ENCODE results near the gene RASL12. TPM values are rescaled to one million over a fixed set of nuclear protein-coding genes. Genes with fewer than 3 reads are reported as not detected.

RASL12 gene
- total RNA-seq, 1 donor from 2014 or later: 5.8 TPM

DNA sequence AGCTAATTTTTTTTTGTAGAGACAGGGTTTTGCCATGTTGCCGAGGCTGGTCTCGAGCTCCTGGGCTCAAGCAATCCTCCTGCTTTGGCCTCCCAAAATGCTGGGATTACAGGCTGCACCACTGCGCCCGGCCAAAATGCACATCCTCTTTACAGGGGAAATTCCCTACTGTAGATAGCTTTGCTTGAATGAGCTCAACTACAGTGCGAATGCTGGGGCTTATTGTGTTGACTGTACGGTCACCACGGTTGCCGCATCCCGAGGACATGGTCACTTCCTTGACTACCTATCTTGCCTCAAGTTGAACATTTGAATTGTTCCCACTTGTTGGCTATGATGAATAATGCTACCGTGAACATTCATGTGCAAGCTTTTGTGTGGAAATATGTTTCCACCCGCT is 33.1 kb downstream of the RASL12 start:
- no peak overlapping the region for H2AFZ ChIP-seq (replicated peaks)
- TF ChIP-seq EZH2phosphoT487 (IDR thresholded peaks at IDR 0.05) (no peak), EZH2 (IDR thresholded peaks at IDR 0.05) (no peak)
- TF ChIP-seq, protein P1, sequence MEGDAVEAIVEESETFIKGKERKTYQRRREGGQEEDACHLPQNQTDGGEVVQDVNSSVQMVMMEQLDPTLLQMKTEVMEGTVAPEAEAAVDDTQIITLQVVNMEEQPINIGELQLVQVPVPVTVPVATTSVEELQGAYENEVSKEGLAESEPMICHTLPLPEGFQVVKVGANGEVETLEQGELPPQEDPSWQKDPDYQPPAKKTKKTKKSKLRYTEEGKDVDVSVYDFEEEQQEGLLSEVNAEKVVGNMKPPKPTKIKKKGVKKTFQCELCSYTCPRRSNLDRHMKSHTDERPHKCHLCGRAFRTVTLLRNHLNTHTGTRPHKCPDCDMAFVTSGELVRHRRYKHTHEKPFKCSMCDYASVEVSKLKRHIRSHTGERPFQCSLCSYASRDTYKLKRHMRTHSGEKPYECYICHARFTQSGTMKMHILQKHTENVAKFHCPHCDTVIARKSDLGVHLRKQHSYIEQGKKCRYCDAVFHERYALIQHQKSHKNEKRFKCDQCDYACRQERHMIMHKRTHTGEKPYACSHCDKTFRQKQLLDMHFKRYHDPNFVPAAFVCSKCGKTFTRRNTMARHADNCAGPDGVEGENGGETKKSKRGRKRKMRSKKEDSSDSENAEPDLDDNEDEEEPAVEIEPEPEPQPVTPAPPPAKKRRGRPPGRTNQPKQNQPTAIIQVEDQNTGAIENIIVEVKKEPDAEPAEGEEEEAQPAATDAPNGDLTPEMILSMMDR (IDR thresholded peaks at IDR 0.05): no peak
- H3F3A ChIP-seq (ENCODE audit: low read depth): peaks cover 11% of the 10 kb centered on the region
- H3K36me3 Mint-ChIP-seq: no peaks in the 10 kb centered on the region
- H3K4me3 ChIP-seq: no peak overlapping the region
- no peaks in the 10 kb centered on the region for H3K9me3 ChIP-seq (ENCODE audit: low read depth)
- no peaks in the 10 kb centered on the region for H3K4me1 ChIP-seq
- no peak overlapping the region for H3K4me3 Mint-ChIP-seq
- no peak overlapping the region for H3K9ac ChIP-seq
- H3K9me3 Mint-ChIP-seq: no peaks in the 10 kb centered on the region
- H3K4me2 ChIP-seq: no peak overlapping the region
- no peaks in the 10 kb centered on the region for H4K20me1 ChIP-seq (ENCODE audit: low read depth)
- H3K27me3 Mint-ChIP-seq (ENCODE audit: insufficient read depth, low read depth): peaks cover 12% of the 10 kb centered on the region
- no peak for DNase-seq (ENCODE audit: low spot score)
- no peak overlapping the region for H3K27ac Mint-ChIP-seq
- peaks cover 19% of the 10 kb centered on the region for H3K27me3 ChIP-seq
- H3K79me2 ChIP-seq (ENCODE audit: low read depth): no peaks in the 10 kb centered on the region
- H3K27ac ChIP-seq: no peak overlapping the region
- H3K36me3 ChIP-seq: no peaks in the 10 kb centered on the region
- peaks cover 13% of the 10 kb centered on the region for H3K4me1 Mint-ChIP-seq

DNA sequence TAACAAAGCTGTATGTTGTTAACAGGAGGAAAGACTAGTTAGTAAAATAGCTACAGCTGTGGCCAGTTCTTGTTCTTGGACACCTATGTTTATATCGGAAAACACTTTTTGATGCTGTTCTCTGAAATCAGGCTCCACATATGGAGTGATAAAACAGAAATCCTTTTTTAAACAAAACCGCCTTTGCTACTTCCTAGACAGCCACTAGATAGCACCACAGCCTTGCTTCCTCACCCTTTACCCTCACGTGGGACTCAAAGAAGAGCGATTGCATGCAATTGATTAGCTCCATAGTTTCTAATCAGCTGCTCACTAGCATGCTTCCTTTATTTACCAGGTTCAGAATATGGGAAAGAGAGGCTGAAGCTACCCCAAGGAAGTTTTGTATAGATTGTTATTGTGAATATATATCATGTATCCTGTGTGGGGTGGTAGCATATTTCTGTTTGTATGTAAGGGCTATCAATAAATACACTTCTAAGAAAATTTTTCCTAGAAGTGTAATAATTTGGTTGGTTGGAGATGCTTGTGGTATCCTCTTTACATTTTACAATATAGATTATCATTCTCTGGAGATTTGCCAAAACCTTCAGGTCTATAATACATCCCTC is 34.0 kb downstream of the RASL12 start:
- Histone ChIP-seq H3K4me1 (no peaks in the 10 kb centered on the region), H3K27ac (no peak overlapping the region), H4K20me1 (ENCODE audit: low read depth) (no peaks in the 10 kb centered on the region), H3K36me3 (no peaks in the 10 kb centered on the region), H3K4me2 (no peak overlapping the region), H3K4me3 (no peak overlapping the region), H3K27me3 (peaks cover 19% of the 10 kb centered on the region), H3F3A (ENCODE audit: low read depth) (peaks cover 11% of the 10 kb centered on the region), H3K9me3 (ENCODE audit: low read depth) (no peaks in the 10 kb centered on the region), H3K79me2 (ENCODE audit: low read depth) (peaks cover 6% of the 10 kb centered on the region), H2AFZ (replicated peaks) (no peak overlapping the region), H3K9ac (no peak overlapping the region)
- Mint-ChIP-seq H3K27ac (no peak overlapping the region), H3K4me1 (peaks cover 12% of the 10 kb centered on the region), H3K9me3 (no peaks in the 10 kb centered on the region), H3K36me3 (no peaks in the 10 kb centered on the region), H3K4me3 (no peak overlapping the region), H3K27me3 (ENCODE audit: insufficient read depth, low read depth) (peaks cover 12% of the 10 kb centered on the region)
- DNase-seq (ENCODE audit: low spot score): peak; percentile 56
- TF ChIP-seq, protein P1 (IDR thresholded peaks at IDR 0.05): peak; percentile 51
- no peak for TF ChIP-seq EZH2 (IDR thresholded peaks at IDR 0.05)
- TF ChIP-seq EZH2phosphoT487 (IDR thresholded peaks at IDR 0.05): no peak

DNA sequence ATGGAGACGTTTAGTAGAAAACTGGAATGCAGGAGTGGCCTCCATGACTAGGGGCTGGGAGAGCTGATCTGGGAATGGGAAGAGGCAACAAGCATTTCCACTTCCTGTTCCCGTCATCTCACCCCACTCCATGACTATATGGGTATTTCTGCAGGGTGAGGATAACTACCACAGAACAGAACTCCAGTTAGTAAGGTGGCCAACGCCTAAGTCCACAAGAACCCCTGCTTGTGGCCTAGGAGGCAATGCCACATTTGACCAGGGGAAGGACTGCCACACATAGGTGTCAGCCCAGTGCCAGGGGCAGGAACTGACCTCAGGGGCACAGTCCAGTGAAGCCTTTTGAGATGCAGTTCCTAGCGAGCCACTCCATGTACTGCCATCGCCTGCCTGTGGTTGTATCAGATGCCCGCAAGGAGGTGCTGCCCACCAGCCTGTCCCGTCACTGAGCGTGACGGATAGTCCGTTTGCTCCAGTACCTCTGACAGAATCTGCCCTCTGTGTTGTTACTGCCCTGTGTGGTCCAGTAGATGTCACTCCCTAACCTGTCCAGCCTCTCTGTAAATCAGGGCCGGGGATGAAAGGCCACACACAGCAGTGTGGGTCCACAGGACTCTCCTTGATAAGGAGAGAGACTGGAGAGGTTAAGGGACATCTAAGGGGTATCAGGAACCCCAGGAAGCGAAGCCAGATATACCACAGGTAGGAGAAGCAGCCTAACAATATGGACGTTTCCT is 34.8 kb downstream of the RASL12 start:
- Histone ChIP-seq H3K27me3 (peaks cover 19% of the 10 kb centered on the region), H3K4me1 (no peaks in the 10 kb centered on the region), H3K4me3 (no peak overlapping the region), H3K27ac (no peak overlapping the region), H3K9ac (no peak overlapping the region), H3K79me2 (ENCODE audit: low read depth) (peaks cover 14% of the 10 kb centered on the region), H3K4me2 (peak overlapping the region; percentile 28), H2AFZ (replicated peaks) (no peak overlapping the region), H4K20me1 (ENCODE audit: low read depth) (peaks cover 6% of the 10 kb centered on the region), H3K36me3 (no peaks in the 10 kb centered on the region), H3K9me3 (ENCODE audit: low read depth) (no peaks in the 10 kb centered on the region), H3F3A (ENCODE audit: low read depth) (peaks cover 11% of the 10 kb centered on the region)
- Mint-ChIP-seq H3K27ac (peak overlapping the region; percentile 92), H3K36me3 (no peaks in the 10 kb centered on the region), H3K4me1 (peaks cover 18% of the 10 kb centered on the region), H3K4me3 (no peak overlapping the region), H3K9me3 (no peaks in the 10 kb centered on the region), H3K27me3 (ENCODE audit: insufficient read depth, low read depth) (peaks cover 12% of the 10 kb centered on the region)
- TF ChIP-seq EZH2phosphoT487 (IDR thresholded peaks at IDR 0.05) (no peak), EZH2 (IDR thresholded peaks at IDR 0.05) (no peak)
- TF ChIP-seq, protein P1 (IDR thresholded peaks at IDR 0.05): peak; percentile 83
- peak; percentile 92 for DNase-seq (ENCODE audit: low spot score)
